H9 (cell line): Measurements from ENCODE around the gene AFAP1. TPM values are rescaled to one million over a fixed set of nuclear protein-coding genes. Genes with fewer than 3 reads are reported as not detected.
A peak's percentile ranks its signal among the peaks of the same experiment; 100 is the strongest.

ENCODE experiments used
- DNase-seq: peaks from one replicate; pipeline ENCODE4 v3.0.0-alpha.2; 2017
- H2AFZ ChIP-seq: one replicate; pipeline ENCODE4 v1.6.1; 2013; ENCODE audit warnings: mild to moderate bottlenecking, low read length, control low read depth, moderate library complexity
- H2AK5ac ChIP-seq: 2 replicates; pipeline ENCODE4 v1.6.1; 2013; ENCODE audit warnings: low read length, control low read depth, mixed read lengths; ENCODE audit not compliant: insufficient read length
- H2BK120ac ChIP-seq: one replicate; pipeline ENCODE4 v1.6.1; 2013; ENCODE audit warnings: low read depth, mild to moderate bottlenecking, low read length, control low read depth, inconsistent platforms; ENCODE audit not compliant: poor library complexity, severe bottlenecking
- H2BK12ac ChIP-seq: 2 replicates; pipeline ENCODE4 v1.6.1; 2013; ENCODE audit warnings: low read length, control low read depth, mixed read lengths, low read depth; ENCODE audit not compliant: insufficient read length
- H2BK15ac ChIP-seq: 2 replicates; pipeline ENCODE4 v1.6.1; 2013; ENCODE audit warnings: low read depth, low read length, control low read depth
- H2BK20ac ChIP-seq: one replicate; pipeline ENCODE4 v1.6.1; 2013; ENCODE audit warnings: low read depth, mild to moderate bottlenecking, low read length, control low read depth, inconsistent platforms; ENCODE audit not compliant: poor library complexity, severe bottlenecking
- H2BK5ac ChIP-seq: 2 replicates; pipeline ENCODE4 v1.6.1; 2013; ENCODE audit warnings: low read length, control low read depth, mixed read lengths; ENCODE audit not compliant: insufficient read length
- H3K14ac ChIP-seq: 2 replicates; pipeline ENCODE4 v1.6.1; 2013; ENCODE audit warnings: low read length, control low read depth; ENCODE audit not compliant: insufficient read depth
- H3K18ac ChIP-seq: 2 replicates; pipeline ENCODE4 v1.6.1; 2013; ENCODE audit warnings: low read depth, mild to moderate bottlenecking, mixed read lengths, low read length, control low read depth; ENCODE audit not compliant: insufficient read length
- H3K23ac ChIP-seq: 2 replicates; pipeline ENCODE4 v1.6.1; 2013; ENCODE audit warnings: low read length, control low read depth, mixed read lengths, low read depth; ENCODE audit not compliant: insufficient read length
- H3K23me2 ChIP-seq: 2 replicates; pipeline ENCODE4 v1.6.1; 2013; ENCODE audit warnings: low read depth, mild to moderate bottlenecking, mixed read lengths, low read length, control low read depth; ENCODE audit not compliant: insufficient read length, poor library complexity, severe bottlenecking
- H3K27ac ChIP-seq: 2 replicates; pipeline ENCODE4 v1.5.1; 2013; ENCODE audit warnings: low read length, control low read depth, mixed read lengths, low read depth; ENCODE audit not compliant: insufficient read length
- H3K27me3 ChIP-seq: 2 replicates; pipeline ENCODE4 v1.6.1; 2013; ENCODE audit warnings: low read length, control low read depth, inconsistent platforms; ENCODE audit not compliant: insufficient read depth
- H3K4ac ChIP-seq: 2 replicates; pipeline ENCODE4 v1.6.1; 2013; ENCODE audit warnings: low read depth, mild to moderate bottlenecking, control low read depth, inconsistent platforms, low read length, moderate library complexity
- H3K4me1 ChIP-seq: 2 replicates; pipeline ENCODE4 v1.6.1; 2013; ENCODE audit warnings: low read length, control low read depth, inconsistent platforms; ENCODE audit not compliant: insufficient read depth
- H3K4me2 ChIP-seq: 2 replicates; pipeline ENCODE4 v1.6.1; 2013; ENCODE audit warnings: low read length, control low read depth, mixed read lengths; ENCODE audit not compliant: insufficient read length, insufficient read depth
- H3K56ac ChIP-seq: 2 replicates; pipeline ENCODE4 v1.6.1; 2013; ENCODE audit warnings: low read depth, mild to moderate bottlenecking, mixed read lengths, low read length, control low read depth; ENCODE audit not compliant: insufficient read length
- H3K79me1 ChIP-seq: 2 replicates; pipeline ENCODE4 v1.6.1; 2013; ENCODE audit warnings: low read depth, mild to moderate bottlenecking, moderate library complexity, low read length, control low read depth, inconsistent platforms; ENCODE audit not compliant: insufficient read depth, poor library complexity, severe bottlenecking
- H3K79me2 ChIP-seq: 2 replicates; pipeline ENCODE4 v1.6.1; 2013; ENCODE audit warnings: low read length, control low read depth, inconsistent platforms; ENCODE audit not compliant: insufficient read depth
- H3K9ac ChIP-seq: 2 replicates; pipeline ENCODE4 v1.6.1; 2013; ENCODE audit warnings: low read length, control low read depth, mixed read lengths; ENCODE audit not compliant: insufficient read length; ENCODE audit errors: extremely low read depth
- H3K9me3 ChIP-seq: one replicate; pipeline ENCODE4 v1.6.1; 2013; ENCODE audit warnings: low read depth, low read length, inconsistent platforms; ENCODE audit not compliant: control insufficient read depth
- H3T11ph ChIP-seq: one replicate; pipeline ENCODE4 v1.6.1; 2013; ENCODE audit warnings: mild to moderate bottlenecking, low read length, control low read depth, inconsistent platforms
- H4K20me1 ChIP-seq: one replicate; pipeline ENCODE4 v1.6.1; 2013; ENCODE audit not compliant: control insufficient read depth, insufficient read length, insufficient read depth
- H4K5ac ChIP-seq: 2 replicates; pipeline ENCODE4 v1.6.1; 2013; ENCODE audit warnings: low read depth, mild to moderate bottlenecking, mixed read lengths, low read length, control low read depth; ENCODE audit not compliant: insufficient read length
- H4K8ac ChIP-seq: replicated peaks from 2 replicates; pipeline ENCODE4 v1.6.1; 2013; ENCODE audit warnings: low read length, control low read depth, mixed read lengths, low read depth; ENCODE audit not compliant: insufficient read length
- H4K91ac ChIP-seq: 2 replicates; pipeline ENCODE4 v1.6.1; 2013; ENCODE audit warnings: low read depth, mild to moderate bottlenecking, moderate library complexity, mixed read lengths, low read length, control low read depth; ENCODE audit not compliant: insufficient read length
- H3K27ac Mint-ChIP-seq, 3 experiments: 2 replicates in 2 of 3; 3 replicates in 1 of 3; pipeline ENCODE4 v1.8.0; 2020 to 2021; ENCODE audit warnings: mixed read lengths in 3 of 3, mild to moderate bottlenecking in 1 of 3, moderate library complexity in 1 of 3
- H3K27me3 Mint-ChIP-seq: 2 replicates; pipeline ENCODE4 v1.8.0; 2021; ENCODE audit warnings: low read depth, mild to moderate bottlenecking, moderate library complexity, mixed read lengths
- H3K36me3 Mint-ChIP-seq, 3 experiments: 2 replicates in 2 of 3; 3 replicates in 1 of 3; pipeline ENCODE4 v1.8.0; 2020 to 2021; ENCODE audit warnings: low read depth in 3 of 3, mixed read lengths in 3 of 3; ENCODE audit not compliant: insufficient read depth in 1 of 3
- H3K4me1 Mint-ChIP-seq, 2 experiments: 2 replicates each; pipeline ENCODE4 v1.8.0; 2020; ENCODE audit warnings: mixed read lengths in 2 of 2
- H3K4me3 Mint-ChIP-seq, 2 experiments: 2 replicates in 1 of 2; 3 replicates in 1 of 2; pipeline ENCODE4 v1.8.0; 2020 to 2021; ENCODE audit warnings: mild to moderate bottlenecking in 2 of 2, mixed read lengths in 2 of 2, moderate library complexity in 1 of 2
- H3K9me3 Mint-ChIP-seq, 2 experiments: 2 replicates in 1 of 2; 3 replicates in 1 of 2; pipeline ENCODE4 v1.8.0; 2020; ENCODE audit warnings: mild to moderate bottlenecking in 2 of 2, mixed read lengths in 2 of 2, moderate library complexity in 1 of 2
- WGBS: extraction: QIAGEN DNeasy Blood & Tissue Kit; methylation state at CpG from one replicate; pipeline ENCODE4 v1.1.7; 2013; ENCODE audit warnings: missing lambda C conversion rate, low lambda C conversion rate, mixed read lengths; ENCODE audit not compliant: insufficient read length; ENCODE audit errors: extremely low coverage; 5-methylcytosine and 5-hydroxymethylcytosine counted together
- total RNA-seq: library from RNA; stranded (reverse); gene quantifications from 2 replicates; pipeline ENCODE4 v1.2.1, GENCODE V29; 2021
- TF ChIP-seq, protein P1 (sequence below): fragments of 200-600 bp; sonication (generic); conservative IDR thresholded peaks from 3 replicates; pipeline ENCODE4 v1.8.0; 2021; ENCODE audit warnings: antibody characterized with exemption, mild to moderate bottlenecking

The AFAP1 gene
- total RNA-seq, 1 experiment from 2014 or later: 6.5 TPM

GRCh38 chr4:7768736-7769135 is 170.9 kb downstream of the AFAP1 start:
- Histone ChIP-seq H3K4me2 (no peak overlapping the region), H3K27me3 (no peaks in the 10 kb centered on the region), H2AK5ac (no peak overlapping the region), H3K79me1 (no peaks in the 10 kb centered on the region), H3K56ac (no peak overlapping the region), H3K23me2 (no peaks in the 10 kb centered on the region), H3K79me2 (no peaks in the 10 kb centered on the region), H4K8ac (no peak overlapping the region), H2BK5ac (no peak overlapping the region), H3K14ac (no peak overlapping the region; the same call in 1 of the 2 replicates), H2BK20ac (no peak overlapping the region), H3K18ac (no peak overlapping the region), H2AFZ (no peak overlapping the region), H2BK120ac (no peak overlapping the region), H3K9me3 (no peaks in the 10 kb centered on the region), H4K91ac (no peak overlapping the region), H3K4me1 (no peaks in the 10 kb centered on the region), H3T11ph (no peak overlapping the region), H3K23ac (no peak overlapping the region), H3K9ac (no peak overlapping the region), H4K5ac (no peak overlapping the region), H2BK12ac (no peak overlapping the region), H2BK15ac (no peak overlapping the region), H3K27ac (no peak overlapping the region), H3K4ac (no peak overlapping the region), H4K20me1 (no peaks in the 10 kb centered on the region)
- peaks cover 27 to 37% of the 10 kb centered on the region in 2 experiments for H3K4me1 Mint-ChIP-seq
- peak overlapping the region in 2 of 3 experiments; percentile 58 to 90; a peak in 1 of 7 replicates for H3K27ac Mint-ChIP-seq
- WGBS: no CpG with 5 or more reads among the region's 16 CpGs
- peaks cover 11 to 17% (median 16%) of the 10 kb centered on the region in 3 experiments for H3K36me3 Mint-ChIP-seq
- no peak overlapping the region; a peak in 1 of 5 replicates for H3K4me3 Mint-ChIP-seq
- no peaks in the 10 kb centered on the region for H3K9me3 Mint-ChIP-seq
- no peaks in the 10 kb centered on the region for H3K27me3 Mint-ChIP-seq
- TF ChIP-seq, protein P1, sequence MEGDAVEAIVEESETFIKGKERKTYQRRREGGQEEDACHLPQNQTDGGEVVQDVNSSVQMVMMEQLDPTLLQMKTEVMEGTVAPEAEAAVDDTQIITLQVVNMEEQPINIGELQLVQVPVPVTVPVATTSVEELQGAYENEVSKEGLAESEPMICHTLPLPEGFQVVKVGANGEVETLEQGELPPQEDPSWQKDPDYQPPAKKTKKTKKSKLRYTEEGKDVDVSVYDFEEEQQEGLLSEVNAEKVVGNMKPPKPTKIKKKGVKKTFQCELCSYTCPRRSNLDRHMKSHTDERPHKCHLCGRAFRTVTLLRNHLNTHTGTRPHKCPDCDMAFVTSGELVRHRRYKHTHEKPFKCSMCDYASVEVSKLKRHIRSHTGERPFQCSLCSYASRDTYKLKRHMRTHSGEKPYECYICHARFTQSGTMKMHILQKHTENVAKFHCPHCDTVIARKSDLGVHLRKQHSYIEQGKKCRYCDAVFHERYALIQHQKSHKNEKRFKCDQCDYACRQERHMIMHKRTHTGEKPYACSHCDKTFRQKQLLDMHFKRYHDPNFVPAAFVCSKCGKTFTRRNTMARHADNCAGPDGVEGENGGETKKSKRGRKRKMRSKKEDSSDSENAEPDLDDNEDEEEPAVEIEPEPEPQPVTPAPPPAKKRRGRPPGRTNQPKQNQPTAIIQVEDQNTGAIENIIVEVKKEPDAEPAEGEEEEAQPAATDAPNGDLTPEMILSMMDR: no peak
- no peak for DNase-seq
